ENCODE results near the gene FHIT.

- TF ChIP-seq CTCF (IDR thresholded peaks at IDR 0.05; ENCODE audit: low read depth, low read length) = no peak
- TF ChIP-seq EZH2phosphoT487 (IDR thresholded peaks at IDR 0.05; ENCODE audit: low read depth) = no peak
Observed at GRCh38 chr3:60153221-60153999, 1097.8 kb downstream of the FHIT start.
